Lower lobe of right lung (tissue), 2 donors: Measurements from ENCODE around the gene MAP4K3. TPM values are rescaled to one million over a fixed set of nuclear protein-coding genes. Genes with fewer than 3 reads are reported as not detected.
A peak's percentile ranks its signal among the peaks of the same experiment; 100 is the strongest.
"Not testable (repeated sequence)": the region's sequence is repeated elsewhere in the genome, so short reads cannot be mapped to it uniquely, and the experiment has no call there.

Experiments used
- ATAC-seq, 2 donors: fragments of 200-7000 bp; cut with Tn5 transposase; one replicate each; pipeline ENCODE4 v1.9.1; 2020 to 2022; ENCODE audit warnings: mild to moderate bottlenecking in 2 of 2, moderate library complexity in 2 of 2
- DNase-seq: peaks from one replicate; pipeline ENCODE4 v3.0.0-alpha.2; 2020
- H3K27ac ChIP-seq: fragments of 200-600 bp; one replicate; pipeline ENCODE4 v1.8.0; 2022
- H3K27me3 ChIP-seq: fragments of 200-600 bp; one replicate; pipeline ENCODE4 v1.8.0; 2022; ENCODE audit warnings: low read depth
- H3K36me3 ChIP-seq: fragments of 200-600 bp; one replicate; pipeline ENCODE4 v1.8.0; 2022; ENCODE audit warnings: mild to moderate bottlenecking
- H3K4me1 ChIP-seq: fragments of 200-600 bp; one replicate; pipeline ENCODE4 v1.8.0; 2022
- H3K4me3 ChIP-seq: fragments of 200-600 bp; one replicate; pipeline ENCODE4 v1.8.0; 2022; ENCODE audit warnings: mild to moderate bottlenecking
- H3K9me3 ChIP-seq: fragments of 200-600 bp; one replicate; pipeline ENCODE4 v1.8.0; 2022
- CTCF ChIP-seq: fragments of 200-600 bp; IDR thresholded peaks from one replicate; pipeline ENCODE4 v1.8.0; 2022; ENCODE audit warnings: antibody characterized with exemption, mild to moderate bottlenecking
- intact Hi-C: fragments of 100-400 bp; cut with DNase I; formaldehyde crosslinking; loops from one replicate; pipeline ENCODE4 v1.11.0; 2022
- total RNA-seq: library from RNA; stranded (reverse); fragmentation: NEBNext Ultra II Directional; extraction: Animal tissue kit (Norgen Biotek cat#: 25700); gene quantifications from one replicate; pipeline ENCODE4 v1.2.1, GENCODE V29; 2021
- donor health status: DM: no; HTN: yes; CAD: no; lungs with severe emphysema.

The MAP4K3 gene
- total RNA-seq, 1 donor from 2014 or later: 42.9 TPM

- no peak for DNase-seq
- no peak for ATAC-seq
- Histone ChIP-seq H3K27ac (no peak overlapping the region), H3K36me3 (no peaks in the 10 kb centered on the region), H3K27me3 (no peaks in the 10 kb centered on the region), H3K9me3 (no peaks in the 10 kb centered on the region), H3K4me1 (no peaks in the 10 kb centered on the region), H3K4me3 (no peak overlapping the region)
- intact Hi-C loops: no loop called here
- TF ChIP-seq CTCF: no peak
Measured at GRCh38 chr2:39368376-39368775, 68.7 kb downstream of the MAP4K3 start.

GRCh38 chr2:39362595-39362994 is 74.5 kb downstream of the MAP4K3 start:
- DNase-seq (no peak), ATAC-seq (no peak)
- no peaks in the 10 kb centered on the region for H3K36me3 ChIP-seq
- H3K4me3 ChIP-seq: no peak overlapping the region
- intact Hi-C loops: no loop called here
- no peak overlapping the region for H3K27ac ChIP-seq
- TF ChIP-seq CTCF: no peak
- H3K4me1 ChIP-seq: no peaks in the 10 kb centered on the region
- peaks cover 24% of the 10 kb centered on the region for H3K9me3 ChIP-seq
- H3K27me3 ChIP-seq: no peaks in the 10 kb centered on the region

GRCh38 chr2:39361511-39361910 is 75.6 kb downstream of the MAP4K3 start:
- Histone ChIP-seq H3K27me3 (no peaks in the 10 kb centered on the region), H3K4me3 (no peak overlapping the region), H3K4me1 (peaks cover 5% of the 10 kb centered on the region), H3K27ac (no peak overlapping the region), H3K36me3 (no peaks in the 10 kb centered on the region), H3K9me3 (peaks cover 24% of the 10 kb centered on the region)
- DNase-seq (no peak), ATAC-seq (no peak)
- no peak for TF ChIP-seq CTCF
- intact Hi-C loops: no loop called here

- H3K27ac ChIP-seq, DNase-seq, H3K36me3 ChIP-seq, ATAC-seq, intact Hi-C loops, H3K4me1 ChIP-seq, H3K4me3 ChIP-seq, H3K27me3 ChIP-seq: not testable (repeated sequence)
- H3K9me3 ChIP-seq: peaks cover 24% of the 10 kb centered on the region
Measured at GRCh38 chr2:39360342-39360741, 76.7 kb downstream of the MAP4K3 start.

GRCh38 chr2:39359453-39360038 is 77.5 kb downstream of the MAP4K3 start:
- Histone ChIP-seq H3K4me1 (peaks cover 5% of the 10 kb centered on the region), H3K27me3 (no peaks in the 10 kb centered on the region), H3K27ac (no peak overlapping the region), H3K4me3 (no peak overlapping the region), H3K36me3 (peaks cover 11% of the 10 kb centered on the region), H3K9me3 (peaks cover 24% of the 10 kb centered on the region)
- DNase-seq: no peak
- intact Hi-C loops: no loop called here
- no peak for ATAC-seq
- TF ChIP-seq CTCF: no peak

- H3K4me3 ChIP-seq: no peak overlapping the region
- H3K9me3 ChIP-seq: peaks cover 16% of the 10 kb centered on the region
- H3K4me1 ChIP-seq: peaks cover 5% of the 10 kb centered on the region
- peaks cover 16% of the 10 kb centered on the region for H3K36me3 ChIP-seq
- intact Hi-C loops: no loop called here
- no peak overlapping the region for H3K27ac ChIP-seq
- ATAC-seq (peak in 1 of 2 donors; percentile 50), DNase-seq (no peak)
- no peaks in the 10 kb centered on the region for H3K27me3 ChIP-seq
- no peak for TF ChIP-seq CTCF
Measured at GRCh38 chr2:39356922-39357639, 80.0 kb downstream of the MAP4K3 start.
